GM21786 (cell line): ENCODE measurements around the gene DDI2.
"Not testable (repeated sequence)": the region's sequence is repeated elsewhere in the genome, so short reads cannot be mapped to it uniquely, and the experiment has no call there.

Experiments
- ATAC-seq: cut with Tn5 transposase; IDR thresholded peaks from one replicate; pipeline ENCODE4 v1.9.1; 2021; ENCODE audit not compliant: unreplicated experiment

Gene DDI2

GRCh38 chr1:15676688-15677661 is 59.7 kb downstream of the DDI2 start:
- ATAC-seq, result no peak

- no peak for ATAC-seq
Observed at GRCh38 chr1:15678578-15678977, 61.3 kb downstream of the DDI2 start.

DNA sequence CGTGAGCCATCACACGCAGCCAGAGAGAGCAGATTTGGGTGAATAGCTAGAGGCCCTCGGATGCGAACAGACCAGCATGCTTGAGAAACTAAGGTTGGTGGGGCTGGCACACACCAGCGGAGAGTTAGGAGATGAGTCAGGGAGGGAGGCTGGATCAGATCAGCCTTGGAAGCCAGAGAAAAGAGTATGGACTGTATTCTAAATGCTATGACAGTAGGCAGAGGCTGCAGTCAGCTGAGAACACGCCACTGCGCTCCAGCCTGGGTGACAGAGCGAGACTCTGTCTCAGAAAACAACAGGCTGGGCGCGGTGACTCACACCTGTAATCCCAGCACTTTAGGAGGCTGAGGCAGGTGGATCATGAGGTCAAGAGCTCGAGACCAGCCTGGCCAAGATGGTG is 62.9 kb downstream of the DDI2 start:
- ATAC-seq, result no peak

GRCh38 chr1:15680561-15681348 is 63.5 kb downstream of the DDI2 start:
- no peak for ATAC-seq

- ATAC-seq, result no peak
Observed at GRCh38 chr1:15681349-15682292, 64.4 kb downstream of the DDI2 start.

DNA sequence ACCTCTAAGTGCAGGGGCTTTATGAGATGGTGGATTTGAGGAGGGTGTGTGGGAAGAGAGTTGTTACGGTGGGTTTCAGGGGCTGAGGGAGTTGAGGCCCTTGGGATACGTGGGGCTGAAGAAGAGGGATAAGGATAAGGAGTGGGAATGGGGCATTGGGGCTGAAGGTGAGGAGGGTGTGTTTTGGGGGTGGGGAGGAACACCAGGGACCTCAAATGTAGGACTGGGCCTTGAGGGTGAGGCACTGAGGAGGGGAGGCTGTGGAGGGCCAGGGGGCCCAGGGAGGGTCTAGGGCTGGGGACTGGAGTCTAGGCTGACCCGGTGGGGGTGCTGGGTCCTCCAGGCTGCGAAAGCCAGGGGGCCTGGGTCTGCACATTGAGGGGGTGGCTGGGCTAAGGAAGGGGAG is 65.7 kb downstream of the DDI2 start:
- ATAC-seq, result no peak

GRCh38 chr1:15683345-15684039 is 66.2 kb downstream of the DDI2 start:
- no peak for ATAC-seq

DNA sequence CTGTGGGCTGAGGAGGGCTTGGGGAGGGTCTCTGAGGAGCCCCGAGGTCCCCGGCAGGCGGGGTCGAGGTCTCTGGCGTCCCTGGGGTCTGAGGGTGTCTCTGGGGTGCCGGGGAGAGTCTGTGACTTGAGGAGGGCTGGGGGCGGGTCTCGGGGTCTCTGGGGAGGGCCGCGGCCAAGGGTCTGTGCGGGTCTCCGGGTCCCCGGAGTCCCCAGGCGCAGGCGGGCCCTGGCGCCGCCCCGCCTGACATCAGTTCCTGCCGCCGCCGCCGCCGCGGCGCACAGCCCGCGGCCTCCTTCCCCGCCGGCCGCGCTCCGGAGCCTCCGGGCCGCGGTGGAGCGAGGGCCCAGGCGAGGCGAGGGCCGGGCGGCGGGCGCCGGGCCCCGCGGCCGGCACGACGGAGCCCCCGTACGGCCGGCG is 66.8 kb downstream of the DDI2 start, which contains the start of gene PLEKHM2:
Gene PLEKHM2, plus strand, starts transcription at position 279 of the 420 bp plus-strand sequence. CDS start 239 bp downstream, outside the sequence.
- ATAC-seq, result peak; percentile 44

- no peak for ATAC-seq
Observed at GRCh38 chr1:15684468-15685291, 67.4 kb downstream of the DDI2 start.

- ATAC-seq, result no peak
Observed at GRCh38 chr1:15685820-15686219, 68.6 kb downstream of the DDI2 start.

DNA sequence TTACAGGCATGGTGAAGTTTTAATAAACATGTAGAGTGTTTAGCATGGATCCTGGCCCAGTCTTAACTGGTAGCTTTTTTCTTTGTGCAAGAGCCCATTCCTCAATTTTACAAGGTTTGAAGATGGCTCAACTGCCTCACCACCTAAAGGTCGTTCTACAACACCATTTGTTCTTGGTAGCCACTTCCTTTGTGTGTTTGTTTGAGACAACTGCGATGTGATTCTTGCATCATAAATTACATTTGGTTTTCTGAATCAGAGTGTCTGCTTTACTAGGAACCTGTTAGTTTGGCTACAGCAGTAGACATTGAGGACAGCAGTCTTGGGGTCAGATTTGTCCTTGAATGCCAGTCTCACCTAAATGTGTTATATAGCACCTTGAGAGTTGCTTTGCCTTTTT is 70.2 kb downstream of the DDI2 start:
- no peak for ATAC-seq

DNA sequence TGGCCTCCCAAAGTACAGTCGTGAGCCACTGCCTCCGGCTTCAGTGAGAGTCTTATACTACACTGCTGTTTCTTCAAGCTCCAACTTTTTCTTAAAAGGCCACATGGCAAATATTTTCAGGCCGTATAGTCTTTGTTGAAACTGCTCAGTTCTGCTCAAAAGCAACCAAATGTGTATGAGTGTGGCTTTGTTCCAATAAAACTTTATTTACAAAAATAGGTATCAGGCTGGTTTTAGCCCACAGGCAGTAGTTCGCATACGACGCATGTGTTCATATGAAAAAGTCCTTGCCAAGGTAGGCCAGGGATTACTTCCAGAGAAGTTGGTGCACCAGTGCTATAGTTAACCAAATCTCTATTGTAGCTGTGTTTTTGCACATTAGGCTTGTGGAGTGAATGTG is 73.1 kb downstream of the DDI2 start:
- no peak for ATAC-seq

- ATAC-seq, result no peak
Observed at GRCh38 chr1:15691434-15692032, 74.3 kb downstream of the DDI2 start.

GRCh38 chr1:15692121-15692682 is 74.9 kb downstream of the DDI2 start:
- no peak for ATAC-seq

GRCh38 chr1:15693371-15693770 is 76.1 kb downstream of the DDI2 start:
- ATAC-seq, result no peak

- ATAC-seq, result peak; percentile 92
Observed at GRCh38 chr1:15696956-15697521, 79.8 kb downstream of the DDI2 start.

- ATAC-seq, result no peak
Observed at GRCh38 chr1:15698201-15698600, 80.9 kb downstream of the DDI2 start.

- not testable (repeated sequence) for ATAC-seq
Observed at GRCh38 chr1:15699321-15699720, 82.1 kb downstream of the DDI2 start.
